Gastrocnemius medialis (tissue), 4 donors: ENCODE measurements around the gene SSTR4.

Source experiments
- POLR2A ChIP-seq, 2 donors: fragments of 450-650 bp; IDR thresholded peaks; one replicate each; pipeline ENCODE4 v1.6.1; 2017; ENCODE audit warnings: antibody characterized with exemption in 2 of 2, mild to moderate bottlenecking in 2 of 2, moderate library complexity in 2 of 2
- TF ChIP-seq, protein P1 (sequence below), 5 experiments: fragments of 450-650 bp in 3 of 5; fragments of 200-600 bp in 2 of 5; sonication (generic) in 2 of 5; IDR thresholded peaks in 4 of 5; conservative IDR thresholded peaks in 1 of 5; 1 replicate in 4 of 5; 2 replicates in 1 of 5; pipeline ENCODE4 v1.5.1; 2016 to 2019; ENCODE audit warnings: antibody characterized with exemption in 5 of 5, mild to moderate bottlenecking in 3 of 5, moderate library complexity in 3 of 5

DNA sequence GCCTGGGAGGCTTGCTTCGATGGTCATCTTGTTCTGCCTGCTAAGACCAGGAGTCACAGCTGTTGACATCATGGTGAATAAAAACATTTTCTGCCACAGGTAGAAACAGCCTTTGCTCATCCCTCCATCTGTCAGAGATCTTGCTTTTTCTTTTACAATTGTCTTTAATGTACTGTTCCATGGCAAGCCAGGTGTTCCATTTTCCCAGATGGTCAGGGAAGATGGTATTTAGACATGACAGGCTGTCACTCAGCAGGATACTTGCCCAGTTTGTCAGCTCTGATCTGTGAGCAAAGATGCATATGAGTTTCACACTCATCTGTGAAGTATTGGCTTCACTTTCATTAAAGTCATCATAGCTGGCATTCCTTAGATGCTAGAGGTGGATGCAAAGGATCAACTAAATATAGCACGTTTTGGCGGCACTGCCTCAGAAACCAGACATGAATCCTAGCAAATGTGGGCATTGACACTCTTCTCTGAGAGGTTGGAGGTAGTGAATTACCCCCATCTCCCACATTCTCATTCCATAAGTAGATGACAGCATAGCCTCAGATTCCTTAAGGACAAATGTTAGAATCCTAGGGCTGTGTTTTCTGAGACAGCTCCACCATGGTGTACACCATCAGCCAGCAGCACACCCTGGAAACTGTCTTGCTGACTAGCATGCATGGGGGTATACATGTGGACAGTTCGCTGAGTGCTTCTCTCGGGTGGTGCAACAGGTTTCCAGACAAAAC lies 4.2 kb downstream of the SSTR4 start:
- TF ChIP-seq, protein P1, sequence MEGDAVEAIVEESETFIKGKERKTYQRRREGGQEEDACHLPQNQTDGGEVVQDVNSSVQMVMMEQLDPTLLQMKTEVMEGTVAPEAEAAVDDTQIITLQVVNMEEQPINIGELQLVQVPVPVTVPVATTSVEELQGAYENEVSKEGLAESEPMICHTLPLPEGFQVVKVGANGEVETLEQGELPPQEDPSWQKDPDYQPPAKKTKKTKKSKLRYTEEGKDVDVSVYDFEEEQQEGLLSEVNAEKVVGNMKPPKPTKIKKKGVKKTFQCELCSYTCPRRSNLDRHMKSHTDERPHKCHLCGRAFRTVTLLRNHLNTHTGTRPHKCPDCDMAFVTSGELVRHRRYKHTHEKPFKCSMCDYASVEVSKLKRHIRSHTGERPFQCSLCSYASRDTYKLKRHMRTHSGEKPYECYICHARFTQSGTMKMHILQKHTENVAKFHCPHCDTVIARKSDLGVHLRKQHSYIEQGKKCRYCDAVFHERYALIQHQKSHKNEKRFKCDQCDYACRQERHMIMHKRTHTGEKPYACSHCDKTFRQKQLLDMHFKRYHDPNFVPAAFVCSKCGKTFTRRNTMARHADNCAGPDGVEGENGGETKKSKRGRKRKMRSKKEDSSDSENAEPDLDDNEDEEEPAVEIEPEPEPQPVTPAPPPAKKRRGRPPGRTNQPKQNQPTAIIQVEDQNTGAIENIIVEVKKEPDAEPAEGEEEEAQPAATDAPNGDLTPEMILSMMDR (IDR thresholded peaks at IDR 0.05 in 4 of 5, conservative IDR thresholded peaks at IDR 0.05 in 1 of 5): no peak
- TF ChIP-seq POLR2A (IDR thresholded peaks at IDR 0.05): no peak
